H9 (cell line): ENCODE results near the gene TPX2. TPM values are rescaled to one million over a fixed set of nuclear protein-coding genes. Genes with fewer than 3 reads are reported as not detected.

Experiments used
- DNase-seq: peaks from one replicate; pipeline ENCODE4 v3.0.0-alpha.2; 2017
- H2AFZ ChIP-seq: one replicate; pipeline ENCODE4 v1.6.1; 2013; ENCODE audit warnings: mild to moderate bottlenecking, low read length, control low read depth, moderate library complexity
- H2AK5ac ChIP-seq: 2 replicates; pipeline ENCODE4 v1.6.1; 2013; ENCODE audit warnings: low read length, control low read depth, mixed read lengths; ENCODE audit not compliant: insufficient read length
- H2BK120ac ChIP-seq: one replicate; pipeline ENCODE4 v1.6.1; 2013; ENCODE audit warnings: low read depth, mild to moderate bottlenecking, low read length, control low read depth, inconsistent platforms; ENCODE audit not compliant: poor library complexity, severe bottlenecking
- H2BK12ac ChIP-seq: 2 replicates; pipeline ENCODE4 v1.6.1; 2013; ENCODE audit warnings: low read length, control low read depth, mixed read lengths, low read depth; ENCODE audit not compliant: insufficient read length
- H2BK15ac ChIP-seq: 2 replicates; pipeline ENCODE4 v1.6.1; 2013; ENCODE audit warnings: low read depth, low read length, control low read depth
- H2BK20ac ChIP-seq: one replicate; pipeline ENCODE4 v1.6.1; 2013; ENCODE audit warnings: low read depth, mild to moderate bottlenecking, low read length, control low read depth, inconsistent platforms; ENCODE audit not compliant: poor library complexity, severe bottlenecking
- H2BK5ac ChIP-seq: 2 replicates; pipeline ENCODE4 v1.6.1; 2013; ENCODE audit warnings: low read length, control low read depth, mixed read lengths; ENCODE audit not compliant: insufficient read length
- H3K14ac ChIP-seq: 2 replicates; pipeline ENCODE4 v1.6.1; 2013; ENCODE audit warnings: low read length, control low read depth; ENCODE audit not compliant: insufficient read depth
- H3K18ac ChIP-seq: 2 replicates; pipeline ENCODE4 v1.6.1; 2013; ENCODE audit warnings: low read depth, mild to moderate bottlenecking, mixed read lengths, low read length, control low read depth; ENCODE audit not compliant: insufficient read length
- H3K23ac ChIP-seq: 2 replicates; pipeline ENCODE4 v1.6.1; 2013; ENCODE audit warnings: low read length, control low read depth, mixed read lengths, low read depth; ENCODE audit not compliant: insufficient read length
- H3K23me2 ChIP-seq: 2 replicates; pipeline ENCODE4 v1.6.1; 2013; ENCODE audit warnings: low read depth, mild to moderate bottlenecking, mixed read lengths, low read length, control low read depth; ENCODE audit not compliant: insufficient read length, poor library complexity, severe bottlenecking
- H3K27ac ChIP-seq: 2 replicates; pipeline ENCODE4 v1.5.1; 2013; ENCODE audit warnings: low read length, control low read depth, mixed read lengths, low read depth; ENCODE audit not compliant: insufficient read length
- H3K27me3 ChIP-seq: 2 replicates; pipeline ENCODE4 v1.6.1; 2013; ENCODE audit warnings: low read length, control low read depth, inconsistent platforms; ENCODE audit not compliant: insufficient read depth
- H3K4ac ChIP-seq: 2 replicates; pipeline ENCODE4 v1.6.1; 2013; ENCODE audit warnings: low read depth, mild to moderate bottlenecking, control low read depth, inconsistent platforms, low read length, moderate library complexity
- H3K4me1 ChIP-seq: 2 replicates; pipeline ENCODE4 v1.6.1; 2013; ENCODE audit warnings: low read length, control low read depth, inconsistent platforms; ENCODE audit not compliant: insufficient read depth
- H3K4me2 ChIP-seq: 2 replicates; pipeline ENCODE4 v1.6.1; 2013; ENCODE audit warnings: low read length, control low read depth, mixed read lengths; ENCODE audit not compliant: insufficient read length, insufficient read depth
- H3K56ac ChIP-seq: 2 replicates; pipeline ENCODE4 v1.6.1; 2013; ENCODE audit warnings: low read depth, mild to moderate bottlenecking, mixed read lengths, low read length, control low read depth; ENCODE audit not compliant: insufficient read length
- H3K79me1 ChIP-seq: 2 replicates; pipeline ENCODE4 v1.6.1; 2013; ENCODE audit warnings: low read depth, mild to moderate bottlenecking, moderate library complexity, low read length, control low read depth, inconsistent platforms; ENCODE audit not compliant: insufficient read depth, poor library complexity, severe bottlenecking
- H3K79me2 ChIP-seq: 2 replicates; pipeline ENCODE4 v1.6.1; 2013; ENCODE audit warnings: low read length, control low read depth, inconsistent platforms; ENCODE audit not compliant: insufficient read depth
- H3K9ac ChIP-seq: 2 replicates; pipeline ENCODE4 v1.6.1; 2013; ENCODE audit warnings: low read length, control low read depth, mixed read lengths; ENCODE audit not compliant: insufficient read length; ENCODE audit errors: extremely low read depth
- H3K9me3 ChIP-seq: one replicate; pipeline ENCODE4 v1.6.1; 2013; ENCODE audit warnings: low read depth, low read length, inconsistent platforms; ENCODE audit not compliant: control insufficient read depth
- H3T11ph ChIP-seq: one replicate; pipeline ENCODE4 v1.6.1; 2013; ENCODE audit warnings: mild to moderate bottlenecking, low read length, control low read depth, inconsistent platforms
- H4K20me1 ChIP-seq: one replicate; pipeline ENCODE4 v1.6.1; 2013; ENCODE audit not compliant: control insufficient read depth, insufficient read length, insufficient read depth
- H4K5ac ChIP-seq: 2 replicates; pipeline ENCODE4 v1.6.1; 2013; ENCODE audit warnings: low read depth, mild to moderate bottlenecking, mixed read lengths, low read length, control low read depth; ENCODE audit not compliant: insufficient read length
- H4K8ac ChIP-seq: replicated peaks from 2 replicates; pipeline ENCODE4 v1.6.1; 2013; ENCODE audit warnings: low read length, control low read depth, mixed read lengths, low read depth; ENCODE audit not compliant: insufficient read length
- H4K91ac ChIP-seq: 2 replicates; pipeline ENCODE4 v1.6.1; 2013; ENCODE audit warnings: low read depth, mild to moderate bottlenecking, moderate library complexity, mixed read lengths, low read length, control low read depth; ENCODE audit not compliant: insufficient read length
- H3K27ac Mint-ChIP-seq, 3 experiments: 2 replicates in 2 of 3; 3 replicates in 1 of 3; pipeline ENCODE4 v1.8.0; 2020 to 2021; ENCODE audit warnings: mixed read lengths in 3 of 3, mild to moderate bottlenecking in 1 of 3, moderate library complexity in 1 of 3
- H3K27me3 Mint-ChIP-seq: 2 replicates; pipeline ENCODE4 v1.8.0; 2021; ENCODE audit warnings: low read depth, mild to moderate bottlenecking, moderate library complexity, mixed read lengths
- H3K36me3 Mint-ChIP-seq, 3 experiments: 2 replicates in 2 of 3; 3 replicates in 1 of 3; pipeline ENCODE4 v1.8.0; 2020 to 2021; ENCODE audit warnings: low read depth in 3 of 3, mixed read lengths in 3 of 3; ENCODE audit not compliant: insufficient read depth in 1 of 3
- H3K4me1 Mint-ChIP-seq, 2 experiments: 2 replicates each; pipeline ENCODE4 v1.8.0; 2020; ENCODE audit warnings: mixed read lengths in 2 of 2
- H3K4me3 Mint-ChIP-seq, 2 experiments: 2 replicates in 1 of 2; 3 replicates in 1 of 2; pipeline ENCODE4 v1.8.0; 2020 to 2021; ENCODE audit warnings: mild to moderate bottlenecking in 2 of 2, mixed read lengths in 2 of 2, moderate library complexity in 1 of 2
- H3K9me3 Mint-ChIP-seq, 2 experiments: 2 replicates in 1 of 2; 3 replicates in 1 of 2; pipeline ENCODE4 v1.8.0; 2020; ENCODE audit warnings: mild to moderate bottlenecking in 2 of 2, mixed read lengths in 2 of 2, moderate library complexity in 1 of 2
- CTCF ChIP-seq: fragments of 200-600 bp; sonication (generic); conservative IDR thresholded peaks from 3 replicates; pipeline ENCODE4 v1.8.0; 2021; ENCODE audit warnings: antibody characterized with exemption, mild to moderate bottlenecking
- WGBS: extraction: QIAGEN DNeasy Blood & Tissue Kit; methylation state at CpG from one replicate; pipeline ENCODE4 v1.1.7; 2013; ENCODE audit warnings: missing lambda C conversion rate, low lambda C conversion rate, mixed read lengths; ENCODE audit not compliant: insufficient read length; ENCODE audit errors: extremely low coverage; 5-methylcytosine and 5-hydroxymethylcytosine counted together
- total RNA-seq: library from RNA; stranded (reverse); gene quantifications from 2 replicates; pipeline ENCODE4 v1.2.1, GENCODE V29; 2021

The TPX2 gene
- total RNA-seq, 1 experiment from 2014 or later = 161 TPM

- no peak overlapping the region for H2BK20ac ChIP-seq
- no peaks in the 10 kb centered on the region for H3K9me3 ChIP-seq
- no peak overlapping the region for H2BK12ac ChIP-seq
- H3K56ac ChIP-seq = no peak overlapping the region
- no peak overlapping the region for H3T11ph ChIP-seq
- H4K5ac ChIP-seq = no peak overlapping the region
- no peak for TF ChIP-seq CTCF
- H4K20me1 ChIP-seq = no peaks in the 10 kb centered on the region
- Mint-ChIP-seq H3K36me3 (no peaks in the 10 kb centered on the region), H3K27me3 (peaks cover 51% of the 10 kb centered on the region), H3K4me1 (peaks cover 9 to 13% of the 10 kb centered on the region in 2 experiments), H3K27ac (no peak overlapping the region), H3K9me3 (no peaks in the 10 kb centered on the region), H3K4me3 (no peak overlapping the region)
- H3K79me2 ChIP-seq = no peaks in the 10 kb centered on the region
- H2BK15ac ChIP-seq = no peak overlapping the region
- no peak overlapping the region for H2BK120ac ChIP-seq
- H3K27ac ChIP-seq = no peak overlapping the region
- no peaks in the 10 kb centered on the region for H3K79me1 ChIP-seq
- no peak overlapping the region for H4K8ac ChIP-seq
- no peak overlapping the region for H3K4me2 ChIP-seq
- no peak overlapping the region for H2AFZ ChIP-seq
- H3K9ac ChIP-seq = no peak overlapping the region
- H2BK5ac ChIP-seq = no peak overlapping the region
- H3K4me1 ChIP-seq = no peaks in the 10 kb centered on the region
- H4K91ac ChIP-seq = no peak overlapping the region
- H3K27me3 ChIP-seq = no peaks in the 10 kb centered on the region
- H2AK5ac ChIP-seq = no peak overlapping the region
- no peak overlapping the region for H3K14ac ChIP-seq
- DNase-seq = no peak
- no peak overlapping the region for H3K18ac ChIP-seq
- no peak overlapping the region for H3K23ac ChIP-seq
- WGBS = no CpG with 5 or more reads among the region's 45 CpGs
- no peak overlapping the region for H3K4ac ChIP-seq
- no peaks in the 10 kb centered on the region for H3K23me2 ChIP-seq
These were observed 110.3 kb downstream of the TPX2 start for GRCh38 chr20:31849306-31849930.

Other genes with a start within 250 kb of the TPX2 start
- gene HM13, start 224.8 kb upstream of the TPX2 start, total RNA-seq = 162 and 169 TPM in 2 replicates
- 355 and 360 TPM in 2 replicates for gene ID1, start 134.0 kb upstream of the TPX2 start, total RNA-seq
- not detected in 2 replicates for gene COX4I2, start 101.4 kb upstream of the TPX2 start, total RNA-seq
- gene BCL2L1, start 16.4 kb upstream of the TPX2 start, total RNA-seq = 105 and 109 TPM in 2 replicates
- 0.57 and 0.74 TPM in 2 replicates for gene MYLK2, start 80.1 kb downstream of the TPX2 start, total RNA-seq
- 0.22 TPM in 1 of 2 replicates, not detected in the other for gene FOXS1, start 106.3 kb downstream of the TPX2 start, total RNA-seq
- gene DUSP15, start 131.2 kb downstream of the TPX2 start, total RNA-seq = 5.6 and 6.7 TPM in 2 replicates
- gene TTLL9, start 131.3 kb downstream of the TPX2 start, total RNA-seq = 0.13 and 0.20 TPM in 2 replicates
- gene PDRG1, start 212.8 kb downstream of the TPX2 start, total RNA-seq = 31.1 and 32.2 TPM in 2 replicates
- gene XKR7, start 228.9 kb downstream of the TPX2 start, total RNA-seq = 1.3 and 1.5 TPM in 2 replicates